Measurements from ENCODE around the gene DNM1.

The DNM1 gene

GRCh38 chr9:128211981-128212281 is 8.8 kb downstream of the DNM1 start:
- Histone ChIP-seq H3K4me2 (ENCODE audit: low read length) (no peak overlapping the region), H3K23ac (ENCODE audit: low read length) (no peak overlapping the region), H3K4ac (ENCODE audit: low read depth, low read length) (no peak overlapping the region), H2BK15ac (replicated peaks; ENCODE audit: low read depth) (no peak overlapping the region), H2AK5ac (ENCODE audit: low read length) (no peak overlapping the region), H4K8ac (ENCODE audit: low read depth, low read length) (no peak overlapping the region), H3K56ac (ENCODE audit: low read length) (no peak overlapping the region), H2BK5ac (ENCODE audit: low read length) (no peak overlapping the region), H3K27ac (ENCODE audit: low read depth, low read length) (no peak overlapping the region), H3K79me2 (ENCODE audit: control insufficient read depth, insufficient read depth, low read length) (no peaks in the 10 kb centered on the region), H3K4me1 (ENCODE audit: control insufficient read depth, low read depth, low read length) (no peaks in the 10 kb centered on the region), H4K5ac (ENCODE audit: low read length) (no peak overlapping the region), H3K18ac (ENCODE audit: low read length) (no peak overlapping the region), H3K4me3 (ENCODE audit: low read length) (no peak overlapping the region), H2BK120ac (ENCODE audit: low read depth, low read length) (no peak overlapping the region), H3K36me3 (ENCODE audit: control insufficient read depth, insufficient read depth, low read length) (no peaks in the 10 kb centered on the region), H3K9ac (ENCODE audit: low read length) (no peak overlapping the region), H3K27me3 (ENCODE audit: insufficient read depth, low read length, poor library complexity) (no peaks in the 10 kb centered on the region), H3K79me1 (ENCODE audit: low read length) (no peaks in the 10 kb centered on the region)
- WGBS (ENCODE audit: extremely low coverage, insufficient coverage, low lambda C conversion rate) = no CpG with 5 or more reads among the region's 2 CpGs
- DNase-seq = no peak

- no peaks in the 10 kb centered on the region for H3K79me2 ChIP-seq (ENCODE audit: control insufficient read depth, insufficient read depth, low read length)
- H3K4me1 ChIP-seq (ENCODE audit: control insufficient read depth, low read depth, low read length) = peaks cover 4% of the 10 kb centered on the region
- DNase-seq = no peak
- no peaks in the 10 kb centered on the region for H3K36me3 ChIP-seq (ENCODE audit: control insufficient read depth, insufficient read depth, low read length)
- no peak overlapping the region for H2BK15ac ChIP-seq (replicated peaks; ENCODE audit: low read depth)
- no peak overlapping the region for H4K8ac ChIP-seq (ENCODE audit: low read depth, low read length)
- H2BK5ac ChIP-seq (ENCODE audit: low read length) = no peak overlapping the region
- no peak overlapping the region for H4K5ac ChIP-seq (ENCODE audit: low read length)
- no peak overlapping the region for H3K56ac ChIP-seq (ENCODE audit: low read length)
- H3K4ac ChIP-seq (ENCODE audit: low read depth, low read length) = no peak overlapping the region
- H3K9ac ChIP-seq (ENCODE audit: low read length) = no peak overlapping the region
- no CpG with 5 or more reads among the region's 12 CpGs for WGBS (ENCODE audit: extremely low coverage, insufficient coverage, low lambda C conversion rate)
- no peak overlapping the region for H2BK120ac ChIP-seq (ENCODE audit: low read depth, low read length)
- H2AK5ac ChIP-seq (ENCODE audit: low read length) = no peak overlapping the region
- no peak overlapping the region for H3K18ac ChIP-seq (ENCODE audit: low read length)
- H3K4me3 ChIP-seq (ENCODE audit: low read length) = no peak overlapping the region
- H3K27me3 ChIP-seq (ENCODE audit: insufficient read depth, low read length, poor library complexity) = no peaks in the 10 kb centered on the region
- no peak overlapping the region for H3K27ac ChIP-seq (ENCODE audit: low read depth, low read length)
- no peak overlapping the region for H3K4me2 ChIP-seq (ENCODE audit: low read length)
- no peak overlapping the region for H3K23ac ChIP-seq (ENCODE audit: low read length)
- no peaks in the 10 kb centered on the region for H3K79me1 ChIP-seq (ENCODE audit: low read length)
Measured at GRCh38 chr9:128213746-128214497, 10.7 kb downstream of the DNM1 start.

- H2AK5ac ChIP-seq (ENCODE audit: low read length) = no peak overlapping the region
- no peak overlapping the region for H3K56ac ChIP-seq (ENCODE audit: low read length)
- peaks cover 4% of the 10 kb centered on the region for H3K4me1 ChIP-seq (ENCODE audit: control insufficient read depth, low read depth, low read length)
- WGBS (ENCODE audit: extremely low coverage, insufficient coverage, low lambda C conversion rate) = no CpG with 5 or more reads among the region's 21 CpGs
- H3K27ac ChIP-seq (ENCODE audit: low read depth, low read length) = no peak overlapping the region
- H3K4ac ChIP-seq (ENCODE audit: low read depth, low read length) = no peak overlapping the region
- H4K8ac ChIP-seq (ENCODE audit: low read depth, low read length) = no peak overlapping the region
- peak; percentile 30 for DNase-seq
- no peak overlapping the region for H3K4me3 ChIP-seq (ENCODE audit: low read length)
- no peak overlapping the region for H3K9ac ChIP-seq (ENCODE audit: low read length)
- no peaks in the 10 kb centered on the region for H3K79me2 ChIP-seq (ENCODE audit: control insufficient read depth, insufficient read depth, low read length)
- no peak overlapping the region for H2BK15ac ChIP-seq (replicated peaks; ENCODE audit: low read depth)
- H3K27me3 ChIP-seq (ENCODE audit: insufficient read depth, low read length, poor library complexity) = no peaks in the 10 kb centered on the region
- no peak overlapping the region for H3K4me2 ChIP-seq (ENCODE audit: low read length)
- no peak overlapping the region for H3K18ac ChIP-seq (ENCODE audit: low read length)
- no peak overlapping the region for H2BK120ac ChIP-seq (ENCODE audit: low read depth, low read length)
- no peak overlapping the region for H2BK5ac ChIP-seq (ENCODE audit: low read length)
- no peaks in the 10 kb centered on the region for H3K79me1 ChIP-seq (ENCODE audit: low read length)
- H3K23ac ChIP-seq (ENCODE audit: low read length) = no peak overlapping the region
- H3K36me3 ChIP-seq (ENCODE audit: control insufficient read depth, insufficient read depth, low read length) = no peaks in the 10 kb centered on the region
- H4K5ac ChIP-seq (ENCODE audit: low read length) = no peak overlapping the region
Measured at GRCh38 chr9:128214571-128215490, 11.7 kb downstream of the DNM1 start.

GRCh38 chr9:128215491-128216409 is 12.6 kb downstream of the DNM1 start:
- Histone ChIP-seq H2BK5ac (ENCODE audit: low read length) (no peak overlapping the region), H3K56ac (ENCODE audit: low read length) (no peak overlapping the region), H3K27ac (ENCODE audit: low read depth, low read length) (no peak overlapping the region), H2BK15ac (replicated peaks; ENCODE audit: low read depth) (no peak overlapping the region), H3K4me2 (ENCODE audit: low read length) (no peak overlapping the region), H3K18ac (ENCODE audit: low read length) (no peak overlapping the region), H3K4me3 (ENCODE audit: low read length) (no peak overlapping the region), H3K36me3 (ENCODE audit: control insufficient read depth, insufficient read depth, low read length) (no peaks in the 10 kb centered on the region), H2BK120ac (ENCODE audit: low read depth, low read length) (no peak overlapping the region), H4K8ac (ENCODE audit: low read depth, low read length) (no peak overlapping the region), H3K4me1 (ENCODE audit: control insufficient read depth, low read depth, low read length) (peaks cover 4% of the 10 kb centered on the region), H3K79me2 (ENCODE audit: control insufficient read depth, insufficient read depth, low read length) (no peaks in the 10 kb centered on the region), H3K79me1 (ENCODE audit: low read length) (no peaks in the 10 kb centered on the region), H3K4ac (ENCODE audit: low read depth, low read length) (no peak overlapping the region), H3K27me3 (ENCODE audit: insufficient read depth, low read length, poor library complexity) (no peaks in the 10 kb centered on the region), H3K9ac (ENCODE audit: low read length) (no peak overlapping the region), H3K23ac (ENCODE audit: low read length) (no peak overlapping the region), H4K5ac (ENCODE audit: low read length) (no peak overlapping the region), H2AK5ac (ENCODE audit: low read length) (no peak overlapping the region)
- peak; percentile 34 for DNase-seq
- WGBS (ENCODE audit: extremely low coverage, insufficient coverage, low lambda C conversion rate) = no CpG with 5 or more reads among the region's 10 CpGs

GRCh38 chr9:128216781-128217553 is 13.8 kb downstream of the DNM1 start:
- WGBS (ENCODE audit: extremely low coverage, insufficient coverage, low lambda C conversion rate) = no CpG with 5 or more reads among the region's 16 CpGs

More at GRCh38 chr9:128216781-128217553, 13.8 kb downstream of the DNM1 start:
- H2BK15ac ChIP-seq (replicated peaks; ENCODE audit: low read depth) = no peak overlapping the region
- no peak overlapping the region for H3K23ac ChIP-seq (ENCODE audit: low read length)
- H3K79me2 ChIP-seq (ENCODE audit: control insufficient read depth, insufficient read depth, low read length) = no peaks in the 10 kb centered on the region
- H3K4ac ChIP-seq (ENCODE audit: low read depth, low read length) = no peak overlapping the region
- no peak overlapping the region for H2AK5ac ChIP-seq (ENCODE audit: low read length)
- H2BK120ac ChIP-seq (ENCODE audit: low read depth, low read length) = no peak overlapping the region
- H3K56ac ChIP-seq (ENCODE audit: low read length) = no peak overlapping the region
- no peak overlapping the region for H2BK5ac ChIP-seq (ENCODE audit: low read length)
- H3K4me3 ChIP-seq (ENCODE audit: low read length) = no peak overlapping the region
- DNase-seq = no peak
- H3K18ac ChIP-seq (ENCODE audit: low read length) = no peak overlapping the region
- H3K79me1 ChIP-seq (ENCODE audit: low read length) = no peaks in the 10 kb centered on the region
- H3K27me3 ChIP-seq (ENCODE audit: insufficient read depth, low read length, poor library complexity) = no peaks in the 10 kb centered on the region
- H3K36me3 ChIP-seq (ENCODE audit: control insufficient read depth, insufficient read depth, low read length) = no peaks in the 10 kb centered on the region
- H3K9ac ChIP-seq (ENCODE audit: low read length) = no peak overlapping the region
- no peak overlapping the region for H3K4me2 ChIP-seq (ENCODE audit: low read length)
- H4K8ac ChIP-seq (ENCODE audit: low read depth, low read length) = no peak overlapping the region
- peaks cover 4% of the 10 kb centered on the region for H3K4me1 ChIP-seq (ENCODE audit: control insufficient read depth, low read depth, low read length)
- no peak overlapping the region for H4K5ac ChIP-seq (ENCODE audit: low read length)
- no peak overlapping the region for H3K27ac ChIP-seq (ENCODE audit: low read depth, low read length)

All from mesendoderm (in vitro differentiated cells).